ENCODE measurements around the gene SHTN1.

The SHTN1 gene

DNA sequence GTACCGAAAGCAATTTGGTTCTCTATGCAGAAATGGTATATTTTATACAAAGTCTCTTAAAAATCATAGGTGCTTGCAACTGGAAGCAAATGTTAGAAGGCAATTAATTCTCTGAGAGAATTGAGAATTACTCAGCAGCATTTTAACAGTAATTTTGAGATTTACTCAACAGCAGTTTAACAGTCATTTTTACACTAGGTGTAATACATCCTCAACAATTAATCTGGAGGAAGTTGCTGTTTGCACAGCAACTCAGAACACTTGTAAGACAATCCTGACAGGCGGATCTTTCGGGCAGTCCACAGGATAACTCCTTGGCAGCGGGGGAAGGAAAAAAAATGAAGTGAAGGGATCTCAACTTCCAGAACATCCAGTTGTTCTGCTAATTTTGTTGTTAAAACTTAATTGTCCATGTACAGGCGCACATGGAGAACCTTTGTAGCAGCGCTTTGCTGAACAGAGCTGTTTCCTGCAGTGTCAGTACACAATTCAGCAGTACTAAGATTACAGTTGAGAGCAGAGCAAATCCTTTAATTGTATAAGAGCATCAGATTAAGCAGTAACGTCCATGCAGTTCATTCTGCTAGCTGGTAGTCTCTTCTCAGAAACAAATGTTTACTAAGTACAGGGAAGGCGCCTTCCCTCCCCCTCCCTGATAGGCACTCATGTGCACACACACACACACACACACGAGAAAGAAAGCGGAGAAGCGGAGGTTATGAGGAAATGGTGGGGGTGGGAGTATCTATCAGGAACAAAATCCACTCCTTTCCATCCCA, 111.9 kb downstream of the SHTN1 start:
- TF ChIP-seq, protein P1, sequence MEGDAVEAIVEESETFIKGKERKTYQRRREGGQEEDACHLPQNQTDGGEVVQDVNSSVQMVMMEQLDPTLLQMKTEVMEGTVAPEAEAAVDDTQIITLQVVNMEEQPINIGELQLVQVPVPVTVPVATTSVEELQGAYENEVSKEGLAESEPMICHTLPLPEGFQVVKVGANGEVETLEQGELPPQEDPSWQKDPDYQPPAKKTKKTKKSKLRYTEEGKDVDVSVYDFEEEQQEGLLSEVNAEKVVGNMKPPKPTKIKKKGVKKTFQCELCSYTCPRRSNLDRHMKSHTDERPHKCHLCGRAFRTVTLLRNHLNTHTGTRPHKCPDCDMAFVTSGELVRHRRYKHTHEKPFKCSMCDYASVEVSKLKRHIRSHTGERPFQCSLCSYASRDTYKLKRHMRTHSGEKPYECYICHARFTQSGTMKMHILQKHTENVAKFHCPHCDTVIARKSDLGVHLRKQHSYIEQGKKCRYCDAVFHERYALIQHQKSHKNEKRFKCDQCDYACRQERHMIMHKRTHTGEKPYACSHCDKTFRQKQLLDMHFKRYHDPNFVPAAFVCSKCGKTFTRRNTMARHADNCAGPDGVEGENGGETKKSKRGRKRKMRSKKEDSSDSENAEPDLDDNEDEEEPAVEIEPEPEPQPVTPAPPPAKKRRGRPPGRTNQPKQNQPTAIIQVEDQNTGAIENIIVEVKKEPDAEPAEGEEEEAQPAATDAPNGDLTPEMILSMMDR (IDR thresholded peaks at IDR 0.05; ENCODE audit: insufficient read depth, missing control alignments) = no peak
- FAIRE-seq (no peak), DNase-seq (ENCODE audit: insufficient read length, low spot score) (no peak)

DNA sequence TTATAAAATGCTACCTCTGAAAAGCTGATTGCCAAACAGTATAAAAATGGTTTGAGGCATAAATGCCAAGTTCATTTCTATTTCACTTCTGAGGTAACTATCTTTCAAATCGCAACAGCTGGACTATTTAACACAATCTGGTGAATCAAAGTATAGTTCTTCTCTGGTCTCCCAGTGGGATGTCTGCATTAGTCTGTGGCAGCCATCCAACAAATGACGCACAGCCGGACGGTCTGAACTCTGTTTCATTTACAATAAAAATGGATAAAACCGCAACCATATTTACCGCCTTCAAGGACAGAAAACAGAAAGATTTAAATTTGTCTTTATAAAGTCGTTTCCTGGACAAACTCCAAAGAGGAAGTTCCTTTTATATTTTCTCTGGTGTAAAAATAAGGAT, 113.8 kb downstream of the SHTN1 start:
- DNase-seq (ENCODE audit: insufficient read length, low spot score) (no peak), FAIRE-seq (no peak)
- TF ChIP-seq, protein P1 (IDR thresholded peaks at IDR 0.05; ENCODE audit: insufficient read depth, missing control alignments) = no peak

DNA sequence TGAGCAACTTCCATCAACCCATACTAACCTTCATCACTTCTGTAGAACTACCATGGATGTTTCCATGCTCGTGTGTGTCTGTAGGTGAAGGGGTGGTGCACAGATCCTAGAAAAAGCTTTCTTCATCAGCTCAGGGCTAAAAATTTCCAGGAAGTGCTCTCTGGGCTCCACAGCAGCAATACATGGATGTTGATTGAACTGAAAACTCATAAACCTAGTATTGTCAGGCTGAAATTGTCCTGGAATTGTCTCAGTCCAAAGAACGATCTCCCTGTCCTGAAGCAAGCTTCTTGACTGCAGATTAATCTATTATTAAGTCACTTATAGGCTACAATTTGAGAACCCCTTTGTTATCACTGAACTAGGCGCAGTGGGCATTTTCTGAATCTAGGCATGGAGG, 115.9 kb downstream of the SHTN1 start:
- FAIRE-seq = no peak
- DNase-seq (ENCODE audit: insufficient read length, low spot score) = no peak
- TF ChIP-seq, protein P1 (IDR thresholded peaks at IDR 0.05; ENCODE audit: insufficient read depth, missing control alignments) = no peak

DNA sequence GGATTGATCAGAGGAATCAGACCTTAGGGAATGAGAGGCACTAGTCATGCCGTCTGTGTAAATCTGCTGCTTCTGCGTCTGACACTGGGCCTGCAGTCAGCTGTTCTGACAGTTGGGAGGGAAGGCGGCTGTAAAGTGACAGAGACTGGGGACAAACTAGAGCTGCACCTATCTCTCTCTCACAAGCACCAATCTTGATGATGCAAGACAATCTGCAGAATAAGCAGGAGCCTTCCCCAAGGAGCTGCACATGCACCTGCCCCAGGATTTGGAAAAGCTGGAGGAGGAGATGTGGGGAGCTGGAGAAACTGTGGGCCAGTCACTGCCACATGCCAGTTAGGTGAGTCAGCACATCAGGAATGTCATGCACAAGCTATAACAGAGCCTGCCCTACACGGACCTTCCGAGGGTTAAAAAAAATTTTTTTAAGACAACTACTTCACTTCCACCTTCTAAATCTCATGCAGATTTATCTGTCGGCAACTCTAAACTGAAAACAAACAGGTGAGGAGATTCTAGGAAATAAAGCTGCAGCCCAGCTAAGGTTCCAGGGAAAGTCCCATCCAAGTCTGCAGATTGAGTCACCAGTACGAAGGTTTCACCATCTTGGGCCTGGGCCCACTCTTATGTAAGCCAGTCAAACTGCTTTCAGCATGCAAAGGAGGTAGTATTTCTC, 116.5 kb downstream of the SHTN1 start:
- DNase-seq (ENCODE audit: insufficient read length, low spot score) (no peak), FAIRE-seq (no peak)
- TF ChIP-seq, protein P1 (IDR thresholded peaks at IDR 0.05; ENCODE audit: insufficient read depth, missing control alignments) = no peak

DNA sequence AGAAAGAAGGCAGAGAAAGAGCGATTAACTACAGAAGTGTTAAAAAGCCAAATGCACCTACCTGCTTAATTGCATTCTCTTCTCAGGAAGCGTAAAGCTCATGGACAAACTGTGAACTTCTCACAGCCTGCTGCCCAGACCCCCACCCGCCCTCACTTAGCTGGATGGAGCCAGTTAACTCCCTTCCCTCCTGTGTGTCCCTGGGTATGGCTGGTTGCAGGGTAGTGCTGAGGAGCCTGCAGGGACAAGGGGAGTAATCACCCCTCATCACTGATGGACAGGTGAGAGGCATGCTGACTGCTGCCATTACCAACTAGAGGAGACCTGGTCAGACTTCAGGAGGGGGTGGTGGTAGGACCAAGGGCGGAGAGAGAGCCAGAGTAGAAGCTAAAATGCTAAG, 118.2 kb downstream of the SHTN1 start:
- DNase-seq (ENCODE audit: insufficient read length, low spot score) (no peak), FAIRE-seq (no peak)
- TF ChIP-seq, protein P1 (IDR thresholded peaks at IDR 0.05; ENCODE audit: insufficient read depth, missing control alignments) = no peak

DNA sequence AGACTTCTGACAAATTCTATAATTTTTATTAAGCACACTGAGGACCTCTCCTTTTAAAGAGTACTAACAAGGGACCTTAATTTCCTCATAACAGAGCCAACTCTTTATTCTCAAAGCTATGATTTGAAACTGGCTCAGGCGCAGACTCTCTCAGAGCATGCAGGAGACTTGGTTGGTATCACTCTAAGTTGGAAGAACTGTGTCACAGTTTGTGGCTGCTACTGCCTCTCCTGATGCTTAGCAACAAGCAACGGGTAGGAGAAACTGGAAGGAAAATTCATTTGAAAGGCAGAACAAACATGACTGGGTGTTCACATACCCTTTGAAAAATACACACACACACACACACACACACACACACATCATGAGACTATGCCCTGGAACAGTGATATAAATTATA, 122.3 kb downstream of the SHTN1 start:
- TF ChIP-seq, protein P1 (IDR thresholded peaks at IDR 0.05; ENCODE audit: insufficient read depth, missing control alignments) = no peak
- FAIRE-seq (no peak), DNase-seq (ENCODE audit: insufficient read length, low spot score) (no peak)
